ENCODE results near the gene CDK8. TPM values are rescaled to one million over a fixed set of nuclear protein-coding genes. Genes with fewer than 3 reads are reported as not detected.

The CDK8 gene
- total and polyA plus RNA-seq, 9 of the 15 experiments (the other 6 are each of a cell fraction or from before 2014, with no cell fraction given) = 11.3 to 33.7 (median 20.3) TPM

DNA sequence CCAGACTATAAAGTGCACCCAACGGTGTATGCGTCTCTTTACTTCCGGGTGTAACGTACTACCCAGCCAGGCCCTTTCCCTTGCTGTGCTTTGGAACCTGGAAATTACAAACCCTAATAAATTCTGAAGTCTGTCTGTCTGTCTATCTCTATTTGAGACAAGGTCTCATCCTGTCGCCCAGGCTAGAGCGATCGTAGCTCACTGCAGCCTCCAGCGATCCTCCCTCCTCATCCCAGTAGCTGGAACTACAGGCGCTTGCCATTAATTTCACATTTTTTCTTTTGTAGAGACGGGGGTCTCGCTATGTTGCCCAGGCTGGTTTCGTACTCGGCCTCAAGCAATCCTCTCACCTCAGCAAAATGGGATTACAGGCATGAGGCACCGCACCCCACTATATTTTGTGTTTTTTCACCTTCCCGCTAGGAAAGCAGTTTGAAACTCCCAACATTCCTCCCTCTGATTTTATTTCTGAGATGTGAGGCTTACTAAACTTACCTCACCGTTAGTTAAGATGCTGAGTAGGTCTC lies 31.3 kb upstream of the CDK8 start (continued):
- no peak for TF ChIP-seq KAT2B (IDR thresholded peaks at IDR 0.05; ENCODE audit: low read depth, low read length)
- 0 out of 2 replicates have a peak, but pooled peaks have one; percentile 2 for TF ChIP-seq BRD4 (IDR thresholded peaks at IDR 0.05)
- TF ChIP-seq POLR2A (conservative IDR thresholded peaks at IDR 0.05) = peak; percentile 24; the same call in 1 of the 2 replicates
- no peak for TF ChIP-seq NFXL1 (CRISPR knock-in tag; IDR thresholded peaks at IDR 0.05)
- peak; percentile 64 for TF ChIP-seq NCOA1 (IDR thresholded peaks at IDR 0.05; ENCODE audit: low read depth)
- TF ChIP-seq, protein P1, sequence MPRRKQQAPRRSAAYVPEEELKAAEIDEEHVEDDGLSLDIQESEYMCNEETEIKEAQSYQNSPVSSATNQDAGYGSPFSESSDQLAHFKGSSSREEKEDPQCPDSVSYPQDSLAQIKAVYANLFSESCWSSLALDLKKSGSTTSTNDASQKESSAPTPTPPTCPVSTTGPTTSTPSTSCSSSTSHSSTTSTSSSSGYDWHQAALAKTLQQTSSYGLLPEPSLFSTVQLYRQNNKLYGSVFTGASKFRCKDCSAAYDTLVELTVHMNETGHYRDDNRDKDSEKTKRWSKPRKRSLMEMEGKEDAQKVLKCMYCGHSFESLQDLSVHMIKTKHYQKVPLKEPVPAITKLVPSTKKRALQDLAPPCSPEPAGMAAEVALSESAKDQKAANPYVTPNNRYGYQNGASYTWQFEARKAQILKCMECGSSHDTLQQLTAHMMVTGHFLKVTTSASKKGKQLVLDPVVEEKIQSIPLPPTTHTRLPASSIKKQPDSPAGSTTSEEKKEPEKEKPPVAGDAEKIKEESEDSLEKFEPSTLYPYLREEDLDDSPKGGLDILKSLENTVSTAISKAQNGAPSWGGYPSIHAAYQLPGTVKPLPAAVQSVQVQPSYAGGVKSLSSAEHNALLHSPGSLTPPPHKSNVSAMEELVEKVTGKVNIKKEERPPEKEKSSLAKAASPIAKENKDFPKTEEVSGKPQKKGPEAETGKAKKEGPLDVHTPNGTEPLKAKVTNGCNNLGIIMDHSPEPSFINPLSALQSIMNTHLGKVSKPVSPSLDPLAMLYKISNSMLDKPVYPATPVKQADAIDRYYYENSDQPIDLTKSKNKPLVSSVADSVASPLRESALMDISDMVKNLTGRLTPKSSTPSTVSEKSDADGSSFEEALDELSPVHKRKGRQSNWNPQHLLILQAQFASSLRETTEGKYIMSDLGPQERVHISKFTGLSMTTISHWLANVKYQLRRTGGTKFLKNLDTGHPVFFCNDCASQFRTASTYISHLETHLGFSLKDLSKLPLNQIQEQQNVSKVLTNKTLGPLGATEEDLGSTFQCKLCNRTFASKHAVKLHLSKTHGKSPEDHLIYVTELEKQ (CRISPR knock-in tag; IDR thresholded peaks at IDR 0.05) = no peak
- peak; percentile 5; the same call in 1 of the 2 replicates for TF ChIP-seq ZFX (CRISPR knock-in tag; IDR thresholded peaks at IDR 0.05)
- TF ChIP-seq XRCC5 (IDR thresholded peaks at IDR 0.05; ENCODE audit: low read depth, low read length) = no peak
- 0 out of 2 replicates have a peak, but pooled peaks have one; percentile 7 for TF ChIP-seq ETV5 (CRISPR knock-in tag; IDR thresholded peaks at IDR 0.05; ENCODE audit: low read depth)
- TF ChIP-seq SP1 (CRISPR knock-in tag; IDR thresholded peaks at IDR 0.05) = no peak

Measured in K562 (cell line).